NCI-H748 treated with DMSO at 0.1 percent for 48 hours (cell line): ENCODE measurements around the gene TBCEL.
"Not testable (repeated sequence)": the region's sequence is repeated elsewhere in the genome, so short reads cannot be mapped to it uniquely, and the experiment has no call there.

Experiments used
- DNase-seq: peaks from one replicate; lab custom pipeline; 2025; lab: John Stamatoyannopoulos, UW

Gene TBCEL

DNA sequence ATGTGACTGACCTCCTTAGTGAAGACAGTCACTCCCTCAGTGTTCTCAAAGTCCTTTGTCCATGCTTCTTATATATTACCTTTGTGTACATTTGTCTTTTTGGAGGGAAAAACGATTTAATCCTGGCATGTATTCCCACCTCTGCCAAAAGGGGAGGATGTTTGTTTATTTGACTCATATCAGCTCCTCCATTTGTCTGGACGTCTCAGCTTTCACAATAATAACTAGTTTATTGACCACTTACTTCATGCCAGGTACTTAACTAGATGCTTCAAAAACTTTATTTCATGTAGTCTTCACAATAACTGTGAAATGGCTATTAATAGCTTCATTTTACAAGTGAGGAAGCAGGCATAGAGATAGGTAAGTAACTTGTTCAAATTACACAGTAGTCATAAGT lies 5.3 kb downstream of the TBCEL start:
- no peak for DNase-seq

DNA sequence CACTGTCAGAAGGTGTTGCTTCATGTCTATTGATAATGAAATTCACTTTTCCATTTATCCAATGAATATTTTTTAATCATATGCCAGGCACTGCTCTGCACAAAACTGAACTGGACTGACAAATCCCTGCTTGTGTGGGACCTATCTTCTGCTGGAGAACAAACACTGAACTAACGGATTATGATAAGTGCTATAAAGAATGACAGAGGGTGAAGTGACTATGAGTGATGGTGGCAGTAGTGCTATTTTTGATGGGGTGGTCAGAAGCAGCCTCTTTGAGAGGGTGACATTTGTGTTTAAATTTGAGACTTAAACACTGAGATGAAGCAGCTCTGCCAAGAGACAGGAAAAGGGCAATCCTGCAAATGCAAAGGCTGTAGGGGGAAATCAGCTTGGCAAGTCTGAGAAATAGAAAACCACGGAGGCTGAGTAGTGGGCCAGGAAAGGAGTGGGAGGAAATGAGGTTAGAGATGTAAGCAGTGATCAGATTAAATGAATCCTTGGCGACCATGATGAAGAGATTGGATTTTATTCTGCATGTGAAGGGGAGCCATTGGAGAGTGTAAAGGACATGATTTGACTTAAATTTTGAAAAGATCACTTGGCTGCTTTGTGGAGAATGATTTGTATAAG lies 6.0 kb downstream of the TBCEL start:
- no peak for DNase-seq

- no peak for DNase-seq
Observed at GRCh38 chr11:121031167-121031566, 7.3 kb downstream of the TBCEL start.

GRCh38 chr11:121031648-121032047 lies 7.7 kb downstream of the TBCEL start:
- not testable (repeated sequence) for DNase-seq

DNA sequence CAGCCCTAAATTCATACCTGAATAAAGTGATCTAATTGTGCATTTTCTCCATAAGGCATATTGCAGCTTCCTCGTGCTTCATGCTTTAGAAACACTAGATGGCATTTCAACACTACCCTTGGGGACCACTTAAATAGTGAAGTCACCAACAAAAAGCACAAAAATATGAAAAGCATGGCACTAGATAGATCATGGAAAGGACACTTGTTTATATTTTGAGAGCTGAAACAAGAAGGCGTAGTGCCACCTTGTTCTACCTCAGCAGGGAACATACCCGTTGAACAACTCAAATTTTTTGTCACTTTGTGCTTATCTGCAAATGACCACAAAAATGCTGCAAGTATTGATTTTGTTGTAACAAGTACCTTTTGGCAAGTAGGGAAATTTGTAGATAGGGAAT lies 8.6 kb downstream of the TBCEL start:
- no peak for DNase-seq

- no peak for DNase-seq
Observed at GRCh38 chr11:121033635-121034034, 9.7 kb downstream of the TBCEL start.

DNA sequence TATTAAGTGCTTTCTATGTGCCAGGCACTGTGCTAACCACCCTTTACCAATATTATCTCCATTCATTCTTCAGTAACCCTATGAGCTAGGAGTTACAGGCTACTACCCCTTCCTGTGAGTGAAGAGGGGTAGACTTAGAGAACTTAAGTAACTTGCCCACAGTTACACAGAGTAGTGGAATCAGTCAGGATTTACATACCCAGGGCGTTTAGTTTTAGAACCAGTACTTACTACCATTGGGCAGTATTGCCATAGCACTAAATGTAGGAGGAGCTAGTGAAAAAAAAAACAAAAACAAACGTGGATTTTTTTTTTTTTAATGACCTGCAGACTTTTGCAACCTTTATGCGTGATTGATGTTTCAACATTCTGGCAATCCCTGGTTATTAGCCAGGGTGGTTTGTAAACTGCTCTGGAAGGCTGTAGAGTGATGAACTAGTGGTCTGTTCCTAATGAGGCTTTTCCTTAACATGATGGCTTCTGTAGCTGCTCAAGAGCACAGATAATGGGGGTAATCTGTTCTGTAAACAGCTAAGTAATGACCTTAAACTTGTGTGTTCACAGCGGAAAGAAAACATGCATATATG lies 11.4 kb downstream of the TBCEL start:
- peak; percentile 15 for DNase-seq

GRCh38 chr11:121035780-121036179 lies 11.9 kb downstream of the TBCEL start:
- no peak for DNase-seq

- no peak for DNase-seq
Observed at GRCh38 chr11:121037016-121037415, 13.1 kb downstream of the TBCEL start.

- no peak for DNase-seq
Observed at GRCh38 chr11:121038648-121039409, 14.9 kb downstream of the TBCEL start.

GRCh38 chr11:121039971-121040613 lies 16.2 kb downstream of the TBCEL start:
- DNase-seq = no peak

DNA sequence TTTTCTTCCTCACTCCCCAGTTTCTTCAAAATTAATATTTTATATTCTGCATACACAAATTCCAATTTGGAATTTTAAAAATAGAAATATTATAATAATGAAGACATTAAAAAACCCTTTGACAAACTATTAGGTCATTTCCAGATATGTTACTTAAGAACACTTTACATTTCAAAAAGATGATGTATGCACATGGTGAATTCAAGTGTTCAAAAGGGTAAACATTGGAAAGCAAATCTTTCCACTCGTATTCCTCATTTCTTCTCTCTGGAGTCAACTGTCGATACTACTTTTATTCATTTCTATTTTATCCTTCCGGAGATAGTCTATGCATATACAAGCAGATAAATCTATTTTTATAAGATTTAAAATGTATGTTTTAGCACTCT lies 16.7 kb downstream of the TBCEL start:
- no peak for DNase-seq

- DNase-seq = no peak
Observed at GRCh38 chr11:121041072-121041471, 17.2 kb downstream of the TBCEL start.

DNA sequence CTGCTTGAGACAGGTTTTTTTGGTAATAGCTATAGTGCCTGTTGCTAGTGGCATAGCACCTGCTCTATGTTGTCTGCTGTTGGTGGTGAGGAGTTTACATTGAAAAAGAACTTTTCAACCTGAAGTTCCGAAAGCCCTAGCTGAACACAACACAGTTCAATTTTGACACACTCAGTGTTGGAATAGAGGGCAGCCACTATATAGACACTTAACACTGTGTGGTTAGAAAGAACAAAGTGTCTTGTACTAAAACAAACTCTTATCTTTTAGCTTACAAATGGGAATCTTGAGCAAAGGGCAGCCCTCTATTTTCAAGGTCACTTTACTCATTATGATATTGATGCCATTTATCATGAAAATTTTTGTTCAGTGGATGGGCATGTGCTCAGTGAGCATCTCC lies 18.4 kb downstream of the TBCEL start:
- no peak for DNase-seq

- DNase-seq = no peak
Observed at GRCh38 chr11:121047926-121048325, 24.0 kb downstream of the TBCEL start.

GRCh38 chr11:121048464-121049233 lies 24.7 kb downstream of the TBCEL start:
- no peak for DNase-seq

GRCh38 chr11:121053244-121053643 lies 29.3 kb downstream of the TBCEL start:
- no peak for DNase-seq

DNA sequence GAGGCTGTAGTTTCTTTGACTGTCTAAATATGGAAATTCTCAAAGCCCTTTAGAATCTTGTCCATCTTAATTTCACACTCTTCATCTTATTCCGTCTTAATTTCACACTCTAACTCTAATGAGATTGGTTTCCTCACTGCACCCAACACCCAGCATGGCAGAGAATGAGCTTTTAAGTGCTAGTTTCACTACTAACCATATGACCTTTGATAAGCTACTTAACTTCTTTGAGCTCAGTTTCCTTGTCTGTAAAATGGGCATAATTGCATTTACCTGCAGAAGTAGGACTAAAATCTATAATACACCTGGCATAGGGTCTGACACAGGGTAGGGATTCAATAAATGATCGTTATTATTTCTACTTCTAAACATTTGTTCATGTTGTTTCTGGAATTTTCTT lies 30.4 kb downstream of the TBCEL start:
- DNase-seq = no peak

DNA sequence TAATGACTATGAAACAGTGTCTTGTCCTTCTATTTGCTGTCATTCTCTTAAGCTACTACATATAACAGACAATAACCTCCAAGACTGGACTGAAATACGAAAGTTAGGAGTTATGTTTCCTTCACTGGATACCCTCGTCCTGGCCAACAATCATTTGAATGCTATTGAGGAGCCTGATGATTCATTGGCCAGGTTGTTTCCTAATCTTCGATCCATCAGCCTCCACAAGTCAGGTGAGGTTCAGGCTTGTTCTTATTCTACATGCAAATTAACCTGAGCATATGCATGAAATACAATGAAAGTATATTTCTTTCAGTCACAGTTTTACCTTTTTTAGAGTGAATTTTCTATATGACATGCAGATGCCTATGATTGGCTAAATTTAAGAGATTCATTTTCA lies 31.2 kb downstream of the TBCEL start:
- no peak for DNase-seq

DNA sequence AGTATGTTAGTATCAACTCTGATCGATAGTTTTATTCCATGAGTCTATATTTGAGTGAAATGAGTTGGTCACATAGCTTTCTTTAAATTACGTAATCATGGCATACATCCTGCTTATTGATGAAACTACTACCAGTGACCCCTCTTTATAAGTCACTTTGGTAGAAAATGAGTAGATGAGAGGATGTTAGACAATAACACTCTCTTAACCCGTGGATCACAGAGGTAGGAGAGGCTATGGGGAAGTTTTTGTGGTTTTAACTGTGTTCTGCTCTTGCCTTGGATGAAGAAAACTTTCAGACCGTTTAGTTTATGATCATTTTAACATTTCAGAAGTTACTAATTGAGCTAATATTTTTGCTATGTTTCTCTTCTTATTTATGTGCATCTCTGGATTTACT lies 34.0 kb downstream of the TBCEL start:
- DNase-seq = no peak

DNA sequence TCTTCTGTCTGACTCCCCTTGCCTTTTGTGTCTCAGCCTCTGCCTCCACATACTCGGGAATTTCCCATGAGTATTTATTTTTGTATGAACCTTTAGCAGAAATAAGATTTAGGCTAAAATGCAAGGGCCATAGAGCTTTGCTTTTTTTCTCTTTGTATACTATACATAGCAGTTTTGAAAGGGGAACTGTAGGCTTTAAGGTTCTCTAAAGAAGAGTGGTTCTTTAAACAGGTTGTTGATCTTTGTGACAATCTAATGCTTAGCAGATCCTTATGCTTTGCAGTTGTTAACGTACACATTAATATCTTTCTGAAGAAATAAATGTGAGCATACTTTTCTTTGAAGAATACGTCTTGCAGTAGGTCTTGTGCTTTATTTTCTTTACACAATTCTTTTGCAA lies 35.0 kb downstream of the TBCEL start:
- no peak for DNase-seq

- no peak for DNase-seq
Observed at GRCh38 chr11:121059605-121060004, 35.7 kb downstream of the TBCEL start.
